ENCODE results near the gene CCDC106.

Gene CCDC106

DNA sequence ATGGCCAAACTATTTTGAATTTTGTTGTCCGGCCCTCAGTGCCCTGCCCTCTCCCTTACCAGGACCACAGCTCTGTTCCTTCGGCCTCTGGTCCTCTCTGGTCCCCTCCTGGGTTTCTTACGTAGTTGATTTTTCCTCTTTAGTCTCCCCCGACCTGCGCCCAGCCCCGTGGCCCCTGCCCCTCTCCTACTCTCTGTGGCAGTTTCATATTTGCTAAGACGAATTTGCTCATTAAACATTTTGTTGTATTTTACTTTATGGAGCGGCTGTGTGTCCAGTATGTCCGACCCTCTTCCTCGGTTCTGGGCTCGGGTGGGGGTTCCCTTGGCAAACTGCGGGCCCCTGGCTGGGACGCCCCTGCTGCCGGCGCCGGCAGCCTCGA is 26.4 kb downstream of the CCDC106 start:
- CTCF ChIA-PET = interaction anchor here (0.6 to 1.8 kb wide), 2 partner anchors 20 to 188 kb away, joined by 3 to 9 read pairs; no protein-coding TSS in a partner anchor
- Histone ChIP-seq H3K36me3 (ENCODE audit: control insufficient read depth in 2 of 2, insufficient read depth in 1 of 2, low read length in 2 of 2) (peaks cover 18 to 59% of the 10 kb centered on the region in 2 experiments; a peak in 2 of 3 replicates), H3K4me3 (ENCODE audit: low read depth, low read length) (peak overlapping the region; percentile 99), H3K27ac (ENCODE audit: extremely low read depth, low read depth, low read length) (peak overlapping the region; percentile 82), H3K9me3 (ENCODE audit: control insufficient read depth, insufficient read depth, low read depth, low read length) (no peaks in the 10 kb centered on the region), H3K4me1 (ENCODE audit: control insufficient read depth, insufficient read depth, low read length) (peaks cover 19% of the 10 kb centered on the region)
- POLR2A ChIA-PET = interaction anchor here (0.6 to 2.6 kb wide), 4 partner anchors 18 to 30 kb away, joined by 3 to 12 read pairs (median 4); partner anchors contain the start of genes U2AF2 and ZNF581
- TF ChIP-seq ZNF843 (tag by site-specific recombination; IDR thresholded peaks at IDR 0.05) = no peak
- no peak for TF ChIP-seq ZNF510 (tag by site-specific recombination; IDR thresholded peaks at IDR 0.05; ENCODE audit: insufficient replicate concordance)
- peak; percentile 75 for TF ChIP-seq ZNF335 (tag by site-specific recombination; conservative IDR thresholded peaks at IDR 0.05)
- no peak for TF ChIP-seq OSR2 (tag by site-specific recombination; IDR thresholded peaks at IDR 0.05)
- TF ChIP-seq, protein P1, sequence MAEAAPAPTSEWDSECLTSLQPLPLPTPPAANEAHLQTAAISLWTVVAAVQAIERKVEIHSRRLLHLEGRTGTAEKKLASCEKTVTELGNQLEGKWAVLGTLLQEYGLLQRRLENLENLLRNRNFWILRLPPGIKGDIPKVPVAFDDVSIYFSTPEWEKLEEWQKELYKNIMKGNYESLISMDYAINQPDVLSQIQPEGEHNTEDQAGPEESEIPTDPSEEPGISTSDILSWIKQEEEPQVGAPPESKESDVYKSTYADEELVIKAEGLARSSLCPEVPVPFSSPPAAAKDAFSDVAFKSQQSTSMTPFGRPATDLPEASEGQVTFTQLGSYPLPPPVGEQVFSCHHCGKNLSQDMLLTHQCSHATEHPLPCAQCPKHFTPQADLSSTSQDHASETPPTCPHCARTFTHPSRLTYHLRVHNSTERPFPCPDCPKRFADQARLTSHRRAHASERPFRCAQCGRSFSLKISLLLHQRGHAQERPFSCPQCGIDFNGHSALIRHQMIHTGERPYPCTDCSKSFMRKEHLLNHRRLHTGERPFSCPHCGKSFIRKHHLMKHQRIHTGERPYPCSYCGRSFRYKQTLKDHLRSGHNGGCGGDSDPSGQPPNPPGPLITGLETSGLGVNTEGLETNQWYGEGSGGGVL (tag by site-specific recombination; IDR thresholded peaks at IDR 0.05) = no peak
- no peak for TF ChIP-seq ZNF707 (tag by site-specific recombination; IDR thresholded peaks at IDR 0.05)

DNA sequence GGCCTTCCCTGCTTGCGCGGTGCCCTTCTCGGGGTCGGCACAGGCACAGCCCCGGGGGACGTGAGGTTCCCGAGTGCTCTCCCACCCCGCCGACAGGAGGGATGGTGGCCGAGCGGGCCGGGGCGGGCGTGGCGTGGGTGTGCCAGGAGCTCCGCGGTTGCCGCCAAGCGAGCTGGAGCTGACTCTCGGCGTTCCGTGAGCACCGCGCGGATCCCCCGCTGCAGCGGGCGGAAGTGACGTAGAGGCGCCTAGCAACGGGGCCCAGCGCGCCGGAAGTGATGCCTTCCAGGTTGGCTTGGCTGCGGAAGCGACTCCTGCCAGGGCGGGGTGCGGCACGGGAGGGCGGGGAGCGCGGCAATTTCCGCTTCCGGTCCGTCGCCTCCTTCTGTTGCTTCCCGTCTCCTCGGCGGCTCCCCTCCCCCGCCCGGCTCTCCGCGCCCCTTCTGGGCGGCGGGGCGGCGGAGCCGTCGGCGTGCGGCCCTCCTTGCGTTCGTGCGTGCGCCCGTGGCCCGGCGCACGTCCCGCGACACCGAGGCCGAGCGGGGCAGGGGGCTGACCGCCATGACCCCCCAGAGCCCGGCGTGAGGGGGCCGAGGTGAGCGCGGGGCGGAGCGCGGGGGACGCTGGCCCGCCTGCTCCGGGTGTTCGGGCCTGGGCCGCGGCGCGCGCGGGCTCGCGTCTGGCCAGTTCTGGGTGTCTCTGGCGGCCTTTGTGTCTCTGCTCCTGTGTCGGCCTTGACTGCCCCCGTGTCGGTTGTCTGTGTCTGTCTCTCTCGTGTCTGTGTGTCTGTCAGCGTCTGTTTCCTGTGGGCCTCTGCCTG is 27.0 kb downstream of the CCDC106 start, which contains the start of gene EPN1:
EPN1 (plus strand) TSS at position 386 of the 820 bp plus-strand sequence. CDS start 3,402 bp downstream, outside the sequence.
- peak within 1 kb of the TSS; percentile 82 for H3K27ac ChIP-seq (ENCODE audit: extremely low read depth, low read depth, low read length)
- no peaks in the 10 kb centered on the region for H3K9me3 ChIP-seq (ENCODE audit: control insufficient read depth, insufficient read depth, low read depth, low read length)
- ChIA-PET POLR2A (interaction anchor here (0.6 to 2.6 kb wide), 4 partner anchors 19 to 31 kb away, joined by 3 to 12 read pairs (median 4); partner anchors contain the start of genes U2AF2 and ZNF581), CTCF (interaction anchor here (0.6 kb wide), 1 partner anchor 189 kb away, joined by 3 read pairs; no protein-coding TSS in a partner anchor)
- peaks cover 19% of the 10 kb centered on the region for H3K4me1 ChIP-seq (ENCODE audit: control insufficient read depth, insufficient read depth, low read length)
- peaks cover 17 to 59% of the 10 kb centered on the region in 2 experiments; a peak in 2 of 3 replicates for H3K36me3 ChIP-seq (ENCODE audit: control insufficient read depth in 2 of 2, insufficient read depth in 1 of 2, low read length in 2 of 2)
- peak within 1 kb of the TSS; percentile 99 for H3K4me3 ChIP-seq (ENCODE audit: low read depth, low read length)
- TF ChIP-seq ZNF24 (tag by site-specific recombination; IDR thresholded peaks at IDR 0.05) (peak; percentile 42; the same call in 1 of the 2 replicates), ZNF416 (tag by site-specific recombination; IDR thresholded peaks at IDR 0.05) (no peak), ZNF521 (tag by site-specific recombination; IDR thresholded peaks at IDR 0.05) (no peak), ZNF169 (tag by site-specific recombination; IDR thresholded peaks at IDR 0.05) (no peak), HOXD13 (CRISPR knock-in tag; IDR thresholded peaks at IDR 0.05; ENCODE audit: borderline replicate concordance) (peak; percentile 18; the same call in 1 of the 2 replicates), ZBTB7A (tag by site-specific recombination; IDR thresholded peaks at IDR 0.05; ENCODE audit: low read depth) (no peak), GLI4 (tag by site-specific recombination; IDR thresholded peaks at IDR 0.05) (no peak), TCF7L2 (IDR thresholded peaks at IDR 0.05; ENCODE audit: borderline replicate concordance, low read depth, low read length) (no peak), ZNF138 (tag by site-specific recombination; IDR thresholded peaks at IDR 0.05; ENCODE audit: borderline replicate concordance) (no peak), MZF1 (tag by site-specific recombination; IDR thresholded peaks at IDR 0.05; ENCODE audit: borderline replicate concordance) (no peak), ZNF23 (tag by site-specific recombination; IDR thresholded peaks at IDR 0.05; ENCODE audit: borderline replicate concordance) (no peak), ZNF354C (tag by site-specific recombination; IDR thresholded peaks at IDR 0.05; ENCODE audit: borderline replicate concordance, low read depth) (no peak), ZNF114 (tag by site-specific recombination; IDR thresholded peaks at IDR 0.05) (no peak), ZNF112 (tag by site-specific recombination; IDR thresholded peaks at IDR 0.05) (no peak), PRDM1 (tag by site-specific recombination; IDR thresholded peaks at IDR 0.05) (no peak), ZBTB20 (tag by site-specific recombination; IDR thresholded peaks at IDR 0.05) (peak; percentile 54; the same call in 1 of the 2 replicates), HOXC10 (CRISPR knock-in tag; IDR thresholded peaks at IDR 0.05) (no peak; the same call in 1 of the 2 replicates), ZNF324 (tag by site-specific recombination; IDR thresholded peaks at IDR 0.05) (no peak), ZNF560 (tag by site-specific recombination; IDR thresholded peaks at IDR 0.05; ENCODE audit: borderline replicate concordance) (no peak)
- TF ChIP-seq, protein P2, sequence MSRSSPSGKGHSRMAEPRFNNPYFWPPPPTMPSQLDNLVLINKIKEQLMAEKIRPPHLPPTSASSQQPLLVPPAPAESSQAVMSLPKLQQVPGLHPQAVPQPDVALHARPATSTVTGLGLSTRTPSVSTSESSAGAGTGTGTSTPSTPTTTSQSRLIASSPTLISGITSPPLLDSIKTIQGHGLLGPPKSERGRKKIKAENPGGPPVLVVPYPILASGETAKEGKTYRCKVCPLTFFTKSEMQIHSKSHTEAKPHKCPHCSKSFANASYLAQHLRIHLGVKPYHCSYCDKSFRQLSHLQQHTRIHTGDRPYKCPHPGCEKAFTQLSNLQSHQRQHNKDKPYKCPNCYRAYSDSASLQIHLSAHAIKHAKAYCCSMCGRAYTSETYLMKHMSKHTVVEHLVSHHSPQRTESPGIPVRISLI (tag by site-specific recombination; IDR thresholded peaks at IDR 0.05) = no peak
- TF ChIP-seq, protein P3, sequence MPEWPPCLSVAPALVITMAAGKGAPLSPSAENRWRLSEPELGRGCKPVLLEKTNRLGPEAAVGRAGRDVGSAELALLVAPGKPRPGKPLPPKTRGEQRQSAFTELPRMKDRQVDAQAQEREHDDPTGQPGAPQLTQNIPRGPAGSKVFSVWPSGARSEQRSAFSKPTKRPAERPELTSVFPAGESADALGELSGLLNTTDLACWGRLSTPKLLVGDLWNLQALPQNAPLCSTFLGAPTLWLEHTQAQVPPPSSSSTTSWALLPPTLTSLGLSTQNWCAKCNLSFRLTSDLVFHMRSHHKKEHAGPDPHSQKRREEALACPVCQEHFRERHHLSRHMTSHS (tag by site-specific recombination; IDR thresholded peaks at IDR 0.05) = no peak
- TF ChIP-seq, protein P1 (tag by site-specific recombination; IDR thresholded peaks at IDR 0.05) = 0 out of 2 replicates have a peak, but pooled peaks have one; percentile 18
- TF ChIP-seq, protein P4, sequence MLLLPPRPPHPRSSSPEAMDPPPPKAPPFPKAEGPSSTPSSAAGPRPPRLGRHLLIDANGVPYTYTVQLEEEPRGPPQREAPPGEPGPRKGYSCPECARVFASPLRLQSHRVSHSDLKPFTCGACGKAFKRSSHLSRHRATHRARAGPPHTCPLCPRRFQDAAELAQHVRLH (tag by site-specific recombination; IDR thresholded peaks at IDR 0.05) = peak; percentile 30; the same call in 1 of the 2 replicates
